ENCODE results near the gene KRT17. TPM values are rescaled to one million over a fixed set of nuclear protein-coding genes. Genes with fewer than 3 reads are reported as not detected.

Gene KRT17
- polyA plus RNA-seq, 1 donor from 2014 or later, result not detected

DNA sequence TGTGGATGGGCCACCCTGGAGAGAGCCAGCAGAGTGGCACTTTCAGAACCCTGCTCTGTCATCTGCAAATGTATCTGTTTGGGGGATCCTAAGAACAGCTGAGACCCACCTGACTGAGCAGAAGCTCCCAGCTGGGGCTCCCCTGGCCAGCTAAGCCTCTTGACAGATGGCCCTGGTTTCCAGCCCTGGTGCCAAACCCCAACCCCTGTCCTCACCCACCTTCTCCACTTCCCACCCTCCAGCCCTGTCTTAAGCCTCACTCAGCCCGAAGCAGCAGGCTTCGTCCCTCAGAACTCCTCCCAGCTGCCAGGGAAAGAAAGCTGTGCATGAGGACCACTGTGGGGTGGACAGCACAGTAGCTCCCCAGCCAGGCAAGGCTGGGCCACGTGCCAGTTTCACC lies 49.0 kb downstream of the KRT17 start:
- Histone ChIP-seq H3K79me2 (replicated peaks; ENCODE audit: insufficient read depth, low read length) (no peaks in the 10 kb centered on the region), H2AFZ (ENCODE audit: low read depth, low read length) (no peak overlapping the region), H3K27me3 (ENCODE audit: insufficient read depth, low read depth, low read length) (no peaks in the 10 kb centered on the region), H3K9ac (ENCODE audit: low read length) (no peak overlapping the region), H3F3A (ENCODE audit: insufficient read depth, low read length, poor library complexity, severe bottlenecking) (no peaks in the 10 kb centered on the region), H3K9me2 (ENCODE audit: insufficient read depth, low read length) (no peaks in the 10 kb centered on the region), H3K4me2 (ENCODE audit: low read length) (no peak overlapping the region), H3K27ac (ENCODE audit: low read length) (no peak overlapping the region), H3K36me3 (ENCODE audit: insufficient read depth, low read length) (no peaks in the 10 kb centered on the region), H4K20me1 (ENCODE audit: insufficient read depth) (no peaks in the 10 kb centered on the region), H3K9me3 (ENCODE audit: low read length) (no peaks in the 10 kb centered on the region), H3K4me3 (ENCODE audit: low read length) (no peak overlapping the region)
- TF ChIP-seq EP300 (conservative IDR thresholded peaks at IDR 0.05; ENCODE audit: poor library complexity, severe bottlenecking) (no peak), POLR2AphosphoS5 (IDR thresholded peaks at IDR 0.05) (no peak)

DNA sequence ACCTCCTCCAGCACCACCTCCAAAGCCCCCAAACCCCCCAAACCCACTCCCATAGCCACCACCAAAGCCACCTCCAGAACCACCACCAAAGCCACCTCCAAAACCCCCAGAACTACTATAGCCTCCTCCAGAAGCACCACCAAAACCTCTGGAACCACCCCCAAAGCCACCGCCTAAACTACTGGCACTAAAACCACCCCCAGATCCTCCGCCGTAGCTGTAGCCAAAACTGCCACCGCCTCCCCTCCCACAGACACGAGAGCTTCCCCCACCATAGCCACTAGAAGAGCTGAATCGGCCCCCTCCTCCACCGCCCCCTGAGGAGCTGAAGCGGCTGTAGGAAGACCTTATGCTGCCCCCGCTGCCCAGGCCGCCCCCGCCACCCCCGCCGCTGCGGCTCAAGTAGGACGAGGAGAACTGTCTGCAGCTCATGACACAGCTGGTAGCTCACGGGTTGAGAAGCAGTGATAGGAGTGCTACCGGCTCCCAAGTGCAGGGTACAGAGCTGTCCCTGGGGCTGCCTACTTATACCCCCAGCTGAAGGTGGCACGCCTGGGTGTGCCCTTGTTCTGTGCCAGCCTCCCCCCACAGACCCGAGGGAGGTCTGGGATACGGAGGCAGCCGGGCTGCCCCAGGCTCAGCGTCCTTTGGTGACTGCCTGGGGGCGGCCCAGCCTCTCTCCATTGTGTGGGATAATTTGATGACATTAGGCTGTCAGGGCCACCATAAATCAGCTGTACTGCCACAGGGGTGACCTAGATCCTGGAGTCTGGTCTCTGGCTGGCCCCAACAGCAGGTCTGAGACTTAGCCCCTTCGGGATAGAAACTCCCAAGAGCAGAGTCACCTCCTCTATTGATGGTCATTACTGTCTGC lies 52.6 kb downstream of the KRT17 start, which contains the start of gene KRT9:
TSS of gene KRT9 (minus strand) at position 499 of the 874 bp plus-strand sequence. CDS start at position 432, 67 bp downstream.
- Histone ChIP-seq H3K36me3 (ENCODE audit: insufficient read depth, low read length) (no peaks in the 10 kb centered on the region), H3K79me2 (replicated peaks; ENCODE audit: insufficient read depth, low read length) (no peaks in the 10 kb centered on the region), H3K27me3 (ENCODE audit: insufficient read depth, low read depth, low read length) (no peaks in the 10 kb centered on the region), H3K27ac (ENCODE audit: low read length) (no peak within 1 kb of the TSS), H3K4me2 (ENCODE audit: low read length) (no peak within 1 kb of the TSS), H4K20me1 (ENCODE audit: insufficient read depth) (no peaks in the 10 kb centered on the region), H3F3A (ENCODE audit: insufficient read depth, low read length, poor library complexity, severe bottlenecking) (no peaks in the 10 kb centered on the region), H2AFZ (ENCODE audit: low read depth, low read length) (no peak within 1 kb of the TSS), H3K9ac (ENCODE audit: low read length) (no peak within 1 kb of the TSS), H3K9me3 (ENCODE audit: low read length) (no peaks in the 10 kb centered on the region), H3K4me3 (ENCODE audit: low read length) (no peak within 1 kb of the TSS), H3K9me2 (ENCODE audit: insufficient read depth, low read length) (no peaks in the 10 kb centered on the region)
- TF ChIP-seq SMC3 (conservative IDR thresholded peaks at IDR 0.05; ENCODE audit: poor library complexity) (no peak), POLR2AphosphoS5 (IDR thresholded peaks at IDR 0.05) (no peak), RAD21 (conservative IDR thresholded peaks at IDR 0.05) (no peak), EZH2 (IDR thresholded peaks at IDR 0.05; ENCODE audit: borderline replicate concordance, insufficient read depth, low read length, poor library complexity, severe bottlenecking) (no peak), EP300 (conservative IDR thresholded peaks at IDR 0.05; ENCODE audit: poor library complexity, severe bottlenecking) (no peak), REST (IDR thresholded peaks at IDR 0.05; ENCODE audit: borderline replicate concordance) (no peak)
- TF ChIP-seq, protein P1, sequence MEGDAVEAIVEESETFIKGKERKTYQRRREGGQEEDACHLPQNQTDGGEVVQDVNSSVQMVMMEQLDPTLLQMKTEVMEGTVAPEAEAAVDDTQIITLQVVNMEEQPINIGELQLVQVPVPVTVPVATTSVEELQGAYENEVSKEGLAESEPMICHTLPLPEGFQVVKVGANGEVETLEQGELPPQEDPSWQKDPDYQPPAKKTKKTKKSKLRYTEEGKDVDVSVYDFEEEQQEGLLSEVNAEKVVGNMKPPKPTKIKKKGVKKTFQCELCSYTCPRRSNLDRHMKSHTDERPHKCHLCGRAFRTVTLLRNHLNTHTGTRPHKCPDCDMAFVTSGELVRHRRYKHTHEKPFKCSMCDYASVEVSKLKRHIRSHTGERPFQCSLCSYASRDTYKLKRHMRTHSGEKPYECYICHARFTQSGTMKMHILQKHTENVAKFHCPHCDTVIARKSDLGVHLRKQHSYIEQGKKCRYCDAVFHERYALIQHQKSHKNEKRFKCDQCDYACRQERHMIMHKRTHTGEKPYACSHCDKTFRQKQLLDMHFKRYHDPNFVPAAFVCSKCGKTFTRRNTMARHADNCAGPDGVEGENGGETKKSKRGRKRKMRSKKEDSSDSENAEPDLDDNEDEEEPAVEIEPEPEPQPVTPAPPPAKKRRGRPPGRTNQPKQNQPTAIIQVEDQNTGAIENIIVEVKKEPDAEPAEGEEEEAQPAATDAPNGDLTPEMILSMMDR (IDR thresholded peaks at IDR 0.05; ENCODE audit: poor library complexity, severe bottlenecking), result no peak

Other genes starting within 250 kb of the KRT17 start
- not detected in 2 replicates for gene KRT34, start 242.3 kb downstream of the KRT17 start, polyA plus RNA-seq
- not detected in 2 replicates for gene KRT31, start 227.0 kb downstream of the KRT17 start, polyA plus RNA-seq
- not detected in 2 replicates for gene KRT37, start 200.0 kb downstream of the KRT17 start, polyA plus RNA-seq
- gene KRT38, start 183.6 kb downstream of the KRT17 start, polyA plus RNA-seq, result not detected in 2 replicates
- gene KRT32, start 157.2 kb downstream of the KRT17 start, polyA plus RNA-seq, result not detected in 2 replicates
- gene KRT35, start 143.4 kb downstream of the KRT17 start, polyA plus RNA-seq, result not detected in 2 replicates
- gene KRT36, start 134.7 kb downstream of the KRT17 start, polyA plus RNA-seq, result not detected in 2 replicates
- not detected in 2 replicates for gene KRT13, start 119.0 kb downstream of the KRT17 start, polyA plus RNA-seq
- gene KRT15, start 105.7 kb downstream of the KRT17 start, polyA plus RNA-seq, result 0.09 TPM in 1 of 2 replicates, not detected in the other
- 0.56 and 1.6 TPM in 2 replicates for gene KRT19, start 96.3 kb downstream of the KRT17 start, polyA plus RNA-seq
- gene KRT9, start 52.5 kb downstream of the KRT17 start, polyA plus RNA-seq, result not detected in 2 replicates
- not detected in 2 replicates for gene KRT14, start 37.7 kb downstream of the KRT17 start, polyA plus RNA-seq
- not detected in 2 replicates for gene KRT16, start 11.8 kb downstream of the KRT17 start, polyA plus RNA-seq
- 257 and 258 TPM in 2 replicates for gene EIF1, start 64.3 kb upstream of the KRT17 start, polyA plus RNA-seq
- not detected in 2 replicates for gene GAST, start 87.8 kb upstream of the KRT17 start, polyA plus RNA-seq
- 0.79 and 1.5 TPM in 2 replicates for gene HAP1, start 110.1 kb upstream of the KRT17 start, polyA plus RNA-seq
- 46.1 and 82.2 TPM in 2 replicates for gene JUP, start 162.1 kb upstream of the KRT17 start, polyA plus RNA-seq
- gene P3H4, start 187.4 kb upstream of the KRT17 start, polyA plus RNA-seq, result 17.8 and 20.5 TPM in 2 replicates
- gene FKBP10, start 188.4 kb upstream of the KRT17 start, polyA plus RNA-seq, result 3.5 and 7.6 TPM in 2 replicates
- 272 and 281 TPM in 2 replicates for gene NT5C3B, start 211.7 kb upstream of the KRT17 start, polyA plus RNA-seq
- 0.22 TPM in 1 of 2 replicates, not detected in the other for gene KLHL10, start 213.2 kb upstream of the KRT17 start, polyA plus RNA-seq
- gene KLHL11, start 240.8 kb upstream of the KRT17 start, polyA plus RNA-seq, result 30.3 and 31.1 TPM in 2 replicates

Measured in neural cell (in vitro differentiated cells).